Limb (tissue), 2 donors: ENCODE measurements around the gene LPP.
A peak's percentile ranks its signal among the peaks of the same experiment; 100 is the strongest.

ENCODE experiments used
- DNase-seq, 2 donors: peaks; one replicate each; pipeline ENCODE4 v3.0.0-alpha.2; 2016; ENCODE audit errors: extremely low spot score in 2 of 2

LPP gene

DNA sequence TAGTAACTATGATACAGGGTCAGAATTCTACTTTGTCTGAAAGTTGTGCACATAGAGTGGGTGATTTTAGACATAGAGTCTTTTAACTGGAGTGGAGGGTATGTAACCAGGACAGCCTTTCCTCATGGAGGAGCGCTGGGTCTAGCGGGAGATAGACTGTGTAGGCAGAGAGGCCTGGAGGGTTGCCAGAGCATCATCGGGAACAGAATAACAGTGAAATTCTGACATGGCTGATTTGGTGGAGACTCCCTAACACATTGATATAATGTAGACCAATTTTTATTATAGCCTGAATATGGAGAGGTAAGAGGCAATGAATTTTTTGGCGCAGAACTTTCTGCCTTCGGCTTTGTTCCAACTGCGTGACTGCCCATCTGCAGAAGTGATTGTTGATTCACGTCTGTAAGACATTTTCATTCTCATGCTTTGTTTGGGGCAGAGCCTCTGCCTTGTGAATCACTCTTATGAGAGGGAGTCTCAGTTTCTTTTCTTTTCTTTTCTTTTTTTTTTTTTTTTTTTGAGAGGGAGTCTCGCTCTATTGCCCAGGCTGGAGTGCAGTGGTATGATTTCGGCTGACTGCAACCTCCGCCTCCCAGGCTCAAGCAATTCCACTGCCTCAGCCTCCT lies 16.0 kb downstream of the LPP start:
- DNase-seq: no peak

GRCh38 chr3:188170461-188171459 lies 16.8 kb downstream of the LPP start:
- no peak for DNase-seq

DNA sequence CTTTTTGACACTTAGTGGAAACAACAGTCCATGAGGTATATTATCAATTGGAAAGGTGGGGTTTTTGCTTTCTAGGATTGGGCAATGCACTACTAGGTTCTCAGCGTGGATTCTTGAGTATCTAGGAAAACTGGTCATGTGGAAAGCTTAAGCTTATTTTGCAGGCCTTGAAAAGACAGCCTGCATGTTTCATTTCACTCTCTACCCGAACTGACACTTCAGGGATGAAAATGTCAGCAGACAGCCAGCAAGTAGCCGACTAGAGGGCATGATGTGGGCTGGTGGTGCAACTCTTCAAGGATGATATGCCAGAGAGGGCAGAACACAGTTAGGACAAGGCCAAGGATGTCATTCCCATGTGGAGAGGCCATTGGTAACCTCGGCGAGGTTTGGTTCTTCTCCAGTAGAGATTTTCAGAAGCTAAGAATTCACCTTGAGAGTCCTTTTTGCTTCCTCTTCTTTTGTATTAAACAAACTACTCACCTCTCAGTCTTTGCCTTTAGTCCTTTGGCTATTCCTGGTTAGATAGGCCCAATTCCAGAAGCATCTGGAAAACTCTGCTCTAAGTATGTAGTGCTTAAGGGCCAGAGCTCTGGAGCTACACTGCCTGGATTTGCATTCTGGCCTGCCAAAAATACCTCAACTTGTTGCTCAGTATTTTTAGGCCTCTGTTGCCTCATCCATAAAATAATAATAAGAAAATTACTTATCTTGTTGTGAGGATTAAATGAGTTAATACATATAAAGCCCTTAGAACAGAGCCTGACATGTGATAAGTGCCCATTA lies 17.9 kb downstream of the LPP start:
- no peak for DNase-seq

DNA sequence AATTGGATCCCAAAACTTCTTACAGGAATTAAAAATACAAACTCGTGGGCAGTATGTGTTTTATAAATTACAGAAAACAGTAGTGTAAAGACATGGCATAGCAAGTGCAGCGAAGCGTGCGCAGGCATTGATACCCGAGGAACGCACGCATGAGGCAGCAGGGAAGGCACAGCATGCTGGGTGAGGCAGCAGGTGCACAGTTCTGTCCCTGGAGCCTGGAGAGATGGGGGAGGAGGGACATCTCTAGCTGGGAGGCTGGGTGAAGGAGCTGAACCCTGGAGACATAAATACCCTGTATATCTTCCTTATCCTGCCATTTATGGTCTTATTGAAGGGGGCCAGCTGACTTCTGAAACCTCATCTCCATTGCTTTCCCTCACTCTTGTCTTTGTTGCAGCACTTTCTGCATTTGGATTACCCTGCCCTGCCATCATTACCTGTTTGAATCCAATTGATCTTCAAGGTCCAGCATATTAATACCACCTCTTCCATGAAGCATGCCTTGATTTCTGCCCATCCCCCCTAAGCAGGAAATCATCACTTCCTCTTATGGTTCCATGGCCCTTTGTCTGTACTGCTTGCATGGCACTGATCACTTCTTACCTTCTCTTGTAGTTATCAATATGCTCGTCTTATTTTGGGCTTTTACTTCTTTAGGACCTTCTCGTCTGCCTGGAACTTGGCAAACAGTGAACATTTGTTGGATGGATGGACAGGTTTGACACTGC lies 20.5 kb downstream of the LPP start:
- DNase-seq: no peak

- DNase-seq: no peak
Measured at GRCh38 chr3:188176476-188176875, 22.5 kb downstream of the LPP start.

DNA sequence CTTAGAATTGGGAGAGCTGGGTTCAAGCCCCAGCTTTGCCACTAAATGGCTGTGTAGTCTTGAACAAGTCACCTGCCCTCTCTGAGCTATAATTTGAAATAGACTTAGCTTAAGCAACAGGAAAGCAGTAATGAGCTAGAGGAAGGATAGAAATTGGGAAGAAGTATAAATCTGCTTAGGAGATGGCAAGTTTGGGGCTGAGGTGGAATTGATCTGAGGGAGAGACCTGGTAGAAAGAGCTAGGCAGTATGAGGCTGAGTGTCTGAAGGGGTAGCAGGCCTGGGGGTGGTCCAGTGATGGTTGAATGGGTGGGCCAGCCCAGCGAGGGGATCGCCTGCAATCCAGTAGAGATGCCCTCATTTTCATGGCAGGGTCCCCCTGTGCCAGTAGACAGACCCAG lies 22.9 kb downstream of the LPP start:
- DNase-seq: no peak

GRCh38 chr3:188177721-188178120 lies 23.8 kb downstream of the LPP start:
- DNase-seq: no peak

GRCh38 chr3:188178293-188178936 lies 24.5 kb downstream of the LPP start:
- no peak for DNase-seq

DNA sequence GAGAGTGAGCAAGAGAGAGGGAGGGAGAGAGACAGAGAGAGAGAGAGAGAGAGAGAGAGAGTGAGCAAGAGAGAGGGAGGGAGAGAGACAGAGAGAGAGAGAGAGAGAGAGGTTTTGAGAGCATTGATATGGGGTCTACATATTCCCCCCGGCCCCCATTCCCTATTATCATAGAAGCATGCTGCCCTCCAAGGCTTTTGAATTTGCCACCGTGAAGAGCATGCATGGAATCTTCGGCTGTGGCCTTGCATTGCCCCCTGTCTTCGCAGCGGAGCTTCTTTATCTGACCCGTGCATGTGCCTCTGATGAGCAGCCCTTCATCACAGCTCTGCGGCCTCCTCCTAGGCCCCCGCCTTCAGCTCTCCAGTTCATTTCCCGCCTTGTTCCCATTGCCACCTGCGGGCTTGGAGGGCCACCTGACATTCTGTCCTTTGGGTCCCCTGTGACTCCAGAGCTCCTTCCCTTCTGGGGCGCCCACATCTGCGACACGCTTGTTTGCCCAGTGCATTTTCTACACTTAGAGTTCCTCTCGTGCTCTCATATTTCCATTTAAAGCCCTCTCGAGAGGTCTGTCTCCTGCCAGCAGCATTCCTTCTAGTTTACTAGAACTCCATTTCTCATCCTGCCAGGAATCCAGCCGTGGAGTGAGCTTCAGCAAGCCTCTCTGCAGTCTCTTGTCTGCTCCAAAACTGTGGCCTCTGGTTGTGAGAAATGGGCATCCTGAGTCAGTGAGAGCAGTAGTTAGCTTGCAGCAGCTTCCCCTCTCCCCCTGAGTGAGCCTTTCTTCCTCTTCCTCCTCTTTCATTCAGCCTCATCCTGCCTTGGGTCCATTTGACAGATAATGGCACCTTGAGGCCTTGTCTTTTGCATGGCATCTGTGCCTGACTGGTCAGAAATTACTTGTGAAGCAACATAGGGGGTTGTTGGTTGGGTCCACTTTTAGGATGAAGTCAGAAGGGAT lies 25.3 kb downstream of the LPP start:
- DNase-seq: peak; percentile 40 to 61

- DNase-seq: no peak
Measured at GRCh38 chr3:188180114-188180513, 26.2 kb downstream of the LPP start.

- no peak for DNase-seq
Measured at GRCh38 chr3:188183452-188183851, 29.5 kb downstream of the LPP start.

DNA sequence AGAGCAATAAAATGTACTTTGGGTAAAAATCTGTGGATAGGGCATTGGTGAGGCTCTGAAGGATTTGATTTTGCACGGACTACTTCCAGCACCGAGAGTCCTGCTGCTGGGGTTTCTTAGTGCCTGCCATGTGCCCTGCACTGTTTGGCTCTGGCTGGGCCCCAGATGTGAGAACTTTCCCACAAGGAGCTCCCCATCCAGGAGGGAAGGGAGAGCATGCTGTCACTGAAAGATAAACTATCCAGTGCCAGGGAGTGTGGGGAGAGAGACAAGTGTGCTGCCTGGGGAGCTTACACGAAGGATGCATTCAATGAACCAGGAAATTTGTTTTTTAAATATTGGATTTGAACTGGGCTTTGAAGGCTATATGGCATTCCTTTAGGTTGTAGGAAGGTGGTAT lies 30.2 kb downstream of the LPP start:
- DNase-seq: no peak

- DNase-seq: no peak
Measured at GRCh38 chr3:188184649-188185048, 30.7 kb downstream of the LPP start.

DNA sequence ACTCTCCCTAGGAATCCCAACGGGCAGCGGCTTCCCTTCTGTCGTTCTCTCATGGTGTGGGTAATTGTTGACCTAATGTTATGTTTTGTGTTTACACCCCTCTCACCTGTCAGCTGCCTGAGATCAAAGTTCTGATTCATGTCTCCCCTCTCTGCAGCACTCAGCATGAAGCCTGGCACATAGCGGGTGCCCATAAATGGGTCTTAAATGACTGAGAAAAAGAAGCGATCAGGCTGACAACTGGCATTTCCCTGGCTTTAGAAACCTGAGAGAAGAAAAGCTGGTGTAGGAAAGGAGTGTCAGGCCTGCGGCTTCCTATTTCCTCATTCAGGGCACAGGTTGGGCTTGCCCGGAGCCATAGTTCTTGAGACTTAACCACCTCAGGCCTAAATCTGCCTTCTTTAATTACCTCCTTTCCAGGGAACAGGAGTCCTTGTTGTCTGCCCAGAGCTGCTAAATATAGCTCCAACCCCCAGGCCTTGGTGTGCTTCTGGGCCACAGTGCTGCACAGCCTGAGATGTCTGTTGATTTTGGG lies 31.8 kb downstream of the LPP start:
- peak in 1 of 2 donors; percentile 14 for DNase-seq

DNA sequence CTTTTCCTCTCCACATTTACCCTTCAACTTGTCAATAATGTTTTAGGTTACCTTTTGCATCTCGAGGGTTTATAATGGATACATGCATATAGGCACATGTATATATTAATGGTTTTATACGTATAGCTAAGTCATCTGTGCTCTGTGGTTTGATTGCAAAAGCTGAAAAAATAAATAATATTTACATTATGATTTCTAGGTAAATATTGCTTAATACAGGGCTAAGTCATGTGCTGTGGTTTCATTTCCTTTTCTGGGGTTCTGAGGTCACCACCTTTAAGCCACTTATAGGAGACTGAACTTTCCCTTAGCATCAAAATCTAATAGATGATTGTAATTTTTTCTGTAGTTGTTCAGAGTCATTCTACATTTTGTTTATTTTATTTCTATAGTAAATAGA lies 33.1 kb downstream of the LPP start:
- no peak for DNase-seq

- DNase-seq: no peak
Measured at GRCh38 chr3:188188911-188189310, 35.0 kb downstream of the LPP start.

DNA sequence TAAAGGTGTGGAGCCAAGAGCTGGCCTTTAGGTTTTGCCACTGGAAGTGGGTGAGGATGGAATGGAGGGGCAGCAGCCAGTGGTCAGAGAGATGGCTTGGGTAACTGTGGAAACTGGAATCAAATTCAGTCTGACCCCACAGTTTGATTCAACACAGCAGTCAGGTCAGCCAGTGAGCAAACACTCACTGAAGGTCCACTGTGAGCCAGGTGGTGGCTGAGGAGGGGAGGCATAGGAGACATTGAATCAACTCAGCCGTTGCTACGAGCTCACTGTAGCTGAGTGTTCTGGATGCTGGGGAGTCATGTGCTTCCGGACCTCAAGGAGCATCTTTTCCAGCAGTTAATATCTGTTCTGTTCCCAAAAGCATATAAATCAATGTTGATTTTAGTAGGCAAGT lies 37.5 kb downstream of the LPP start:
- no peak for DNase-seq

DNA sequence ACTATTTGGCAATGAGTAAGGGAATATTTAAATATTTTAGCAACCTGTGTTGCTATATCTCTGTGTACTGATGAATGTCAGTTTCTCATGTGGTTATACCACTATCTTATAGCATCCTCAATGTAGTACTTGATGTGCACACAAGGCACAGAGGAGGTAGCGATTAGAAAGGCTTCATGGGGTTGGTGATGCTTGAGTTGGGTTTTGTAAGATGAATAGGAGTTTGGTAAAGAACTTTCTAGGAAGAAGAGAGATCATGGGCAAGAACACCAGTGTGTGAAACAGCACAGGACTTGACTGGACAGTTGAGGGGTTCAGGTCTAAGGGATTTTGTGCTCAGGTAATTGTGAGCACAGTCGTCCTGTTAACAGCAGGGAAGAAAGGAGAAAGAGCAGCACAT lies 38.1 kb downstream of the LPP start:
- no peak for DNase-seq

DNA sequence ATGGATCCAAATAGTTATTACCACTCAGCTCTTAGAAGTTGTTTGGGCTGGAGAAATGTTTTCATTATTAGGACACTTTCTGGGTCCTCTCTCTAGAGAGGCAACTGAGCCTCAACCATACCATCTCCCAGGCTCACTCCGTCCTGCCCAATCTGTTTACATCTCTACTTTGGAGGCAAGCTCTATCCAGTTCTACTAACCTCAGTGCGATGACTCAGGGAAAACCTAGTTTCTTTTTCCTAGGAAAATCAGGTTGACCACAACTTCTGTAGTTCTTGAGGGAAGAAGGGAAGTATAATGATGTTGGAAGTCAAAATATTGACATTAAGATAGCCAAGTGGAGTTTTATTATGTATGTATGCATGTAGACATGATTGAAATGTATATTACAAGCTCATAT lies 40.4 kb downstream of the LPP start:
- no peak for DNase-seq
